GM20000 (cell line): ENCODE results near the gene HOXD4.

Source experiments
- DNase-seq: peaks from one replicate; pipeline ENCODE4 v3.0.0; 2012; ENCODE audit warnings: low spot score
- CTCF ChIP-seq: IDR thresholded peaks from 2 replicates; pipeline ENCODE4 v1.5.1; 2012; ENCODE audit warnings: mild to moderate bottlenecking, control low read depth; ENCODE audit errors: extremely low read depth, missing control alignments

HOXD4 gene

DNA sequence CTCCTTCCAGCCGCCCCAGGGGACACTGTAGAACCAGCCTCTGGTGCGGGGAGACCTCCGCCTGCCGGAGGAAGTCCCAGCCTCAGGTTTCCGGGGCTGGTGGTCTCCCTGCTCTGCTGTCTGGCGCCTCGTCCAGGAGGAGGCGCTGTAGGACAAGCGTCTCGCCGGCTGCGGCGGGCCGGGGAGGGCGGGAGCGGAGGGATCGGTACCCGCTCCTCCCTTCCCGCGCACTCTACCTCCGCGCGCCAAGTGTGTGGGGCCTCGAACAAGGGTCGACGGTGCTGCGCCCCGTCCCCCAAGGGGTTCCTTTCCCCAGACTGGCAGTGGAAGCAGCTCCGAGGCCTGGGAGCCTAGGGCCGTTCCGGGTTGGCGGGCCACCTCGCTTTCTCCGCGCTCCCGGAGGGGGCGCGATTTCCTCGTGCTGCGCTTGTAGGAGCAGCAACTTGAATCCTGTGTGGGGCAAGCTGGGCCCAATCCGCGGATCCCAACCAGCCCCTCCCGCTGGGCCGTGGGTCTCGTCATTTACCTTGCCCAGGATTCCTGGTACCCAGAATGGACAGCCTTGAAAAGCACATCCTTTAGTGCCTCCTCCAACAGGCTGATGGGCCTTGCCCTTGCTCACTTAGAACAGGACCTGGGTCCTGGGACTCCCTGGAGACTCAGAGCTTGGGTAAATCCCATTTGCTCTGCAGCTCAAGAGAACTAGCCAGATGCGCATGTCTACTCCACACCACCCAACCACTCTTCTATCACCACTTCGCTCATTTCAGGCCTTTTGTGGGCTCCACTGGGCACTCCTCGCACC lies 10.6 kb upstream of the HOXD4 start:
- peak; percentile 94 for DNase-seq
- peak; percentile 96 for TF ChIP-seq CTCF

GRCh38 chr2:176142281-176142680 lies 9.1 kb upstream of the HOXD4 start:
- DNase-seq: no peak
- no peak for TF ChIP-seq CTCF

GRCh38 chr2:176145085-176145969 lies 6.0 kb upstream of the HOXD4 start:
- no peak for TF ChIP-seq CTCF
- no peak for DNase-seq

- TF ChIP-seq CTCF: no peak
Observed at GRCh38 chr2:176146101-176146500, 5.2 kb upstream of the HOXD4 start.

GRCh38 chr2:176146645-176147044 lies 4.7 kb upstream of the HOXD4 start:
- TF ChIP-seq CTCF: no peak
- DNase-seq: no peak

More at GRCh38 chr2:176146101-176146500, 5.2 kb upstream of the HOXD4 start:
- DNase-seq: no peak

DNA sequence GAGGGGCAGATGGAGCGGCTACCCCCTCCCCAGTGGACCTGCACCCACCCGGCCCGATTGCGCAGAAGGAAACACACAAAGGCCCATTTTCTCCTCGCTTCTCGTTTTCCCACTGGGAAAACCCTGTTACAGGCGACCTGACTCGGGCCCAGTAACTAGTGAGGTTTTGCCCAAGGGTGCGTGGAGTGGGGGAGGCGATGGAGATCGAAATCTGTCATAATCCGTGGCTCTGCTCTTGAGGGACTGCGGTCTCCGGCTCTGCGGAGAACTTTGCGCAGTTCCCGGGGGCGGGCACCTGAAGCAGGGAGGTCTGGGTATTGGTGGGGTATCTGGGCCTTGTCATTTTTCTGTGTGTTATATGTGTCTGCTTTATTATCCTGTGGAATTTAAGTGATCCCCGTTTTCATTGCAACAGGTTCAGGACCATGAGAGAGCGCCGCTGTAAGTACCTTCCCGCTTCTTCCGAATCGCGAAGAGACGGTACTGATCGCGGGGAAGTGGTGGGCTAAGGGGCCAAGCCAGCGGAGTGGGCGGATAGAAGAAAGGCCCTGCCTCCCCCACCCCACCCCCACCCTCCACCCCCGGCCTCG lies 4.0 kb upstream of the HOXD4 start:
- TF ChIP-seq CTCF: no peak
- DNase-seq: no peak
